SHP77 treated with DMSO at 0.1 percent for 48 hours (cell line): ENCODE results near the gene SH3GL3.

Experiments
- DNase-seq: peaks from one replicate; lab custom pipeline; 2025; lab: John Stamatoyannopoulos, UW

Gene SH3GL3

DNA sequence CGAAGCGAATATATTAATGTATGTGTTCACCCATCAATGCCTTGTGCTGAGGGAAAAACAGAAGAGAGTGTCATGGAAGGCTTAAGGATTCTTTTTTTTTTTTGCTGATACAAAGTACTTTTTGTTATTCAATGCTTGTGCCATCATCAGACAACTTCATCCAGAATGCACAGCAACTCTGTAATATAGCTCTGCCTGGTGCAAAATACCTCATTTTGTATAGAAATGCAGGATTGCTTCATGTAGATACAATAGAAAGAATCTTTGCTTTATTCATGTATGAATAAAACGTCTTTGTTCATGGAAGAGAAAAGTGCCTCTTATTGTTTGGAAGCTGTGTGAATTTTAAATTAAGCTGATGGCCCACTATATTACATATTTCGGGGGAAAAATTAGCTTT lies 62.9 kb downstream of the SH3GL3 start:
- no peak for DNase-seq

- DNase-seq: no peak
Measured at GRCh38 chr15:83512459-83512858, 65.3 kb downstream of the SH3GL3 start.

DNA sequence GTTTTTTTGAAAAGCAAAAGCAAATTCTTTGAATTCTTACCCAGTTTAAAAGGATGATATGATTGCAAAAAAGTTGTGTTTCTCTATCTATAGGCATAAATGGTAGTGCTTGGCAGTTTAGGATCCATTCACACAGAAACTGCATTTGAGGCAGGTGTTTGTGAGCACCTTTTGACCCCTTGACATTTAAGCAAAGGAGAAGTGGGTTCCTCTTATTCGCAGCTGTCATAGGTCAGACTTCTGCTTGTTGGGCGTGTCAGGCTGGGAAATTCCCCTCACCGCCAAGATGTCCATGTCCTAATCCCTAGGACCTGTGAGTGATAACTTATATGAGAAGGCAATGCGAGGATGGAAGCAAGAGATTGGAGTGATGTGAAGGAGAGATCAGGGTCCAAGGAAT lies 67.4 kb downstream of the SH3GL3 start:
- DNase-seq: peak; percentile 2

DNA sequence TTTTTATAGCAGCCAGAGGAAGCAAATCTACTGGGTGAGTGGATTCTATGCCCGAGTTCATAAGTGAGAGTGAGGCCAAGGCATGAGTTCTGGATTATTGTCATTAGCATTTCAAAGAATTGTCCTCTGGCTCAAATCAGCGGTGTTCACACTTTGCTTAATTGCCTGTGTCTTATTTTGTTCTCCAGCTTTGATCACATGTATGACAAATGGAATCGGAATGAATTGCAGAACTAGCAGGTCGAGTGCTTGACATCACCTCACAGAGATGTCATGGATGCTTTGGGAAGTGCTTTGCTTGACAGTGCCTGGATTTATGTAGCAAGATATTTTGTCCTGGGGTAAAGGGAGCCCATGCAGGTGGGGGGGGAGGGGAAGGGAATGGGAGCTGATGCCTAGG lies 68.0 kb downstream of the SH3GL3 start:
- no peak for DNase-seq

DNA sequence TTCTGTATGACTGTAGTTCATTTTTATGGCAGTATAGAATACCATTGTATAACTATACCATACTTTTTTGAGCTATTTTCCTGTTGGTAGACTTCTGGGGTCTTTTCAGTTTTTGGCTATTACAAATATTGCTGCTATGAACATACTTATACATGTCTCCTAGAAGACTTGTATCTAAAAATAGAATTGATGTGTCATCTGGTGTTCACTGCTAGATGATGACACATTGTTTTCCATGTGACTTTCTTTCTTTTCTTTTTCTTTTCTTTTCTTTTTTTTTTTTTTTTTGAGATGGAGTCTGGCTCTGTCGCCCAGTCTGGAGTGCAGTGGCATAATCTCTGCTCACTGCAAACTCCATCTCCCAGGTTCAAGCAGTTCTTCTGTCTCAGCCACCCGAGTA lies 69.8 kb downstream of the SH3GL3 start:
- DNase-seq: no peak

DNA sequence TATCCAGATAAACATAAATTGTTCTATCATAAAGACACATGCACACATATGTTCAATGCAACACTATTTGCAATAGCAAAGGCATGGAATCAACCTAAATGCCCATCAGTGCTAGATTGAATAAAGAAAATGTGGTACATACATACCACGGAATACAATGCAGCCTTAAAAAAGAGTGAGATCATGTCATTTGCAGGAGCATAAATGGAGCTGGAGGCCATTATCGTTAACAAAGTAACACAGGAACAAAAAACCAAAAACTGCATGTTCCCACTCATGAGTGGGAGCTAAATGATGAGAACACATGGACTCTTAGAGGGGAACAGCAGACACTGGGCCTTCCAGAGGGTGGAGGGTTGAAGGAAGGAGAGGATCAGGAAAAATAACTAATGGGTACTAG lies 79.2 kb downstream of the SH3GL3 start:
- no peak for DNase-seq

DNA sequence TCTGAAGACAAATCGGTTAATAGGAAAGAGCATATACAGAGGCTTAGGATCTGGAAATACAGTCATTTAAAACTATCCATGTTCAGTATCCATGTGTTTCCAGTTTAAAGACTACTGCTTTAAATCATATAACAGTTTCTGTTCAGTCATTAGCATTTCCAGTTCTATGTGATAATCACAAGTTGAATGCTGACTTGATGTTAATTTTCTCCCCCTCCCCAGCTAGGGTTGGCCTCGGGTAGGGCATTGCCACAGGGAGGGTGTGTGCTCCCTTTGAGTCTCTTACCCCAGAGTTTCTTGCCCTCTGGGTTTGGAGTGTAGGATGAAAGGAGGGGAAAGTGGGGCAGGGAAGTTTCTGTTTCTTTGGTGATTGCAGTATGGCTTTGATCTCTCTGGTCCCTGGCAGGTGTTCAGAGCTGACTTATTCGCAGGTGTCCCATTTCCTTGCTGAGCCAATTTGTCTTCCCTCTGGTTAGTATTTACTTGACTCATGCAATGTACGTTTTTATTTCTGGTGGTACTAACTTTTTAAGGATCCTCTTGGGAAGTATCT lies 86.3 kb downstream of the SH3GL3 start:
- no peak for DNase-seq

- DNase-seq: no peak
Measured at GRCh38 chr15:83537606-83538005, 90.5 kb downstream of the SH3GL3 start.

DNA sequence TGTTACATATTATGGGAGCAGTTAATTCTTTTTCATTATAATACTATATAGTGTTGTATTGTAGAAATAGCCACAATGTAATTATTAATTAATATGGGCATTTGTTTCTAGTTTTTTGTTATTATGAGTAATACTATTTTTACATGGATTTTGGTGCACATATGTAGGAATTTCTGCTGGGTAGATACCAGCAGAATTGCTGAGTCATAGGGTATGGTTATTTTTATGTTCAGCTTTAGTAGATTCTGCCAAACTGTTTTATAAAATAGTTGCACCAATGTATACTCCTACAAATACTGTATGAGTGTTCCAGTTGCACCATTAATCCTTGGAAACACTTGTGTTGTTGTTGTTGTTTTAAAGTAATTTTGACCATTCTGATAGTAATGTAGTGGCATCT lies 91.5 kb downstream of the SH3GL3 start:
- DNase-seq: no peak

GRCh38 chr15:83545804-83546511 lies 98.8 kb downstream of the SH3GL3 start:
- DNase-seq: no peak

DNA sequence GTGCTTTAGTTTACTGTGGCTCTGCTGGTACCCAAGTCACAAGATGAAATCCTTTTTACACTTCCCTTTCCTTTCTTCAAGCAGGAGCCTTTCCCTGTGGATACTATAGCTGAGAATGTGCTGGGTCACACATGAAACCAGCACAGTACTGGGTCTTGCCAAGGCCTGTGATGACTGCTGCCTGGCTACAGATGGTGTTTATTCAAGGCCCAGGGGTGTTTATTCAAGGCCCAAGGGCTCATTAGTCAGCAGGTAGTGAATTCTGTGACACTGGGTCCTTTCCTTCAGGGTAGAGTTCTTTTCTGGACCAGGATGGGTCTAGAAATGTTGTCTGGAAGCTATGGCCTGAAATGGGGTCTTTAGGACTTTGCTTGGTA lies 99.4 kb downstream of the SH3GL3 start:
- no peak for DNase-seq

GRCh38 chr15:83547168-83547567 lies 100.0 kb downstream of the SH3GL3 start:
- no peak for DNase-seq

GRCh38 chr15:83549623-83550022 lies 102.5 kb downstream of the SH3GL3 start:
- DNase-seq: no peak

DNA sequence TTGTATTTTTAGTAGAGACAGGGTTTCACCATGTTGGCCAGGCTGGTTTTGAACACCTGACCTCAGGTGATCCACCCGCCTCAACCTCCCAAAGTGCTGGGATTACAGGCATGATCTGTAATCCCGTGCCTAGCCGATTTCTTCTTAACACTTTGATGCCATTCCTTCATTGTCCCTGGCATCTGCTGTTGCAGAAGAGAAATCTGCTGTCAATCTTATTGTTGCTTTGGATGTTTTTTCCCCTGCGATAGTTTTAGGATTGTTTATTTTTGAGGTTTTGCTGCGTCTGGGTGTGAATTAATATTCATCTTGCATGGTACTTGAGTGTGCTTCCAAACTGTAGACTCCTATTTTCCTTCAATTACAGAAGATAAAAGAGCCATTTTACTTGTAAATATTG lies 107.4 kb downstream of the SH3GL3 start:
- DNase-seq: no peak

DNA sequence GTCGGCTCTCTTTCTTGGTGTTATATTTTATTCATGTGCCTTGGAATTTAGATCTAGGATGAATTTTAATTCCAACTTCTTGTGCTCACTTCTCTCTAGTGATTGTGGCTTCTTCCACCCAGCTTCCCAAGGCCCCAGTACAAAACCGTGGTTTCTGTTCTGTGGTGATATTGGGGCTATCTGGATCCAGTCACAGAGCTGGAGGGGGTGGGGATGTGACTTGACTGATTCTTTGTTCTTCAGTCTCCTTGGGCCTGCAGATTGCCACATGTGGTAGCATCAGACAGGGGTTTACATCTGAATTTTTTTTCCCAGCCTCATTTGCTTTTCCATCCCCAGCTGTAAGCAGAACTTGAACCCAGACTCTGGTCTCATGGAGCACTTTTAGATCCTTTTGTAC lies 108.2 kb downstream of the SH3GL3 start:
- DNase-seq: no peak

GRCh38 chr15:83556068-83556467 lies 108.9 kb downstream of the SH3GL3 start:
- no peak for DNase-seq

DNA sequence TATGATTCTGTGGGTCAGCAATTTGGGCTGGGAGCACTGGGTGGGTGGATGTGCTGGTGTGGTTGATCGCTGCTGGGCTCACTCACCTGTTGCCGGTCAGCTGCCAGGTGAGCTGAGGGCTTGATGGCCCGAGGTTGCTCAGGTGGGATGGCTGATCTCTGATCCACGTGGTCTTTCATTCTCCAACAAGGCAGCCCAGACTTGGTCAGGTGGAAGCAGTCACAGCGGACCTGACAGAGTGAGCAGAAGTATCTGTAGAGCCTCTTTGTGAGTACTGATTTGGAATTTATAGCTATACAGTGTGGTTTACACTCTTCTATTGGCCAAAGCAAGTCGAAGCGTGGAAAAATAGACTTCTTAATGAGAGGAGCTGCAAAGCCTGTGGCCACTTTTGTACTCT lies 109.6 kb downstream of the SH3GL3 start:
- DNase-seq: no peak

- DNase-seq: no peak
Measured at GRCh38 chr15:83558146-83558545, 111.0 kb downstream of the SH3GL3 start.

DNA sequence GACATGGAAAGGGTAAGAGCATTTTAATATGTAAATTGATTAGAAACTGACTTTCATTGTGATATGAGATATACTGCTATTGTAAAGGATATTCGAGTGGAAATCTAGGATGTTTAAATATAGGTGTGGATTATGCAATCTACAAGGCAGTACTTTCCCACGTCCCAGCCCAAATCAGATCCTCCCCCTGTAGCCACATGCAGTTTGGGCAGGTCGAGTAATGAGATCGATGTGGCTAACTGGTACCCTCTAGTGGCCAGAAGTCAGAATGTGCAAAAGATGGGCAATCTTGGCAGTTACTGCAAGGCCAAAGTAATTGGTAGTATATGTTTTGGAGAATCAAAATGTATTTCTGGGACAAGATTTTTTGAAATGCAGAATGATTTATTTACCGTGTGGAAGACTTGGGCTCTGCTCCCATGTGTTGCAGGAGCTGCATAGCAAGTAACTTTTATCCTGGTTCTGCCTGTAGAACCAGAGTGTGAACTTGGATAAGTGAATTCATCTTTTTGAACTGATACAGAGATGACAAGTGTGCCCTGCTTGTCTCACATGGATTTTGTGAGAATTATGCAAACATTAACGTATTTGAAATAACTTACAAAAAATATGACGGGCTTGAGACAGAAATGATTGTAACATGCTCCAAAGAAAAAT lies 112.3 kb downstream of the SH3GL3 start:
- peak; percentile 10 for DNase-seq

GRCh38 chr15:83561661-83562060 lies 114.5 kb downstream of the SH3GL3 start:
- no peak for DNase-seq

DNA sequence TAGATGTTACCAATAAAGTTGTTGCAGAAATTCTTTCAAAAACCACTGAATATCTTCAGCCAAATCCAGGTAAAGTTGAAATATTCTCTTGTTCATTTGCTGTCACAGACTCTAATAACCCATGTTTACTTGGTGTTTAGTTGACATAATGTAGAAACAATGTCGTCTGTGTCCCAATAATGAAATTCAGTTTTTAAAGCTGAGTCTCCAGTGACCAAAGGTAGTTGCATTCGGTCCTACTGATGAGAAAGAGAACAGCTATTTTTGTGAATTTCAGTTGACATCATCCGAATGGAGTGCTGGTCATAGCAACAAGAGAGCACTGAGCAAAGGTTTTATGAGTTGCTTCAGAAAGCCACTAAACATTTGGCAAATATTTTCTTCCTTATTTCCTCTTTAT lies 118.0 kb downstream of the SH3GL3 start:
- DNase-seq: no peak

- DNase-seq: peak; percentile 27
Measured at GRCh38 chr15:83565553-83566159, 118.5 kb downstream of the SH3GL3 start.

DNA sequence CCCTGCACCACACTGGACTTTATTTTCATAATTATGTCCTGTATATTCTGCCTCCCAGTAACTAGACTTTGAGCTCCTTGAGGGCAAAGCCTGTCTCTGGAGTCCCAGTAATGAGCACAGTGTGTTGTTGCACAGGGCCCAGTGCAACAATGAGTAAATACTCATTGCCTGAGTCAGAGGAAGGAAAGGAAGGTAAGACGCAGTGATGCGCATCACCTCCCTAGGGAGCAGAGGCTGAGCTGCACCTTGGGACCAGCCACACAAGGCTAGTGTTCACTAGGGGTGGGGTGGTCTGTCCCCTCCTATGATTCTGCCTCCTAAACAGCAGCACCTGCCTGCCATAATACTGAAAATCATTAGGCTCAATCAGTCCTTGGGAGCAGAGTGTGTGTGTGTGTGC lies 120.2 kb downstream of the SH3GL3 start:
- DNase-seq: no peak
